ENCODE results near the gene RNF126.
"Not testable (repeated sequence)": the region's sequence is repeated elsewhere in the genome, so short reads cannot be mapped to it uniquely, and the experiment has no call there.

Gene RNF126

GRCh38 chr19:678791-679388, 15.9 kb upstream of the RNF126 start:
- no peak for FAIRE-seq
- no peak for DNase-seq (ENCODE audit: insufficient read length, low spot score)
- TF ChIP-seq POLR2A (IDR thresholded peaks at IDR 0.05; ENCODE audit: low read depth, low read length) (no peak), PAX5 (IDR thresholded peaks at IDR 0.05; ENCODE audit: insufficient read depth, low read length, severe bottlenecking) (no peak), TAF1 (IDR thresholded peaks at IDR 0.05; ENCODE audit: low read depth, low read length) (no peak), POLR2AphosphoS5 (IDR thresholded peaks at IDR 0.05; ENCODE audit: low read depth, low read length) (no peak)

DNA sequence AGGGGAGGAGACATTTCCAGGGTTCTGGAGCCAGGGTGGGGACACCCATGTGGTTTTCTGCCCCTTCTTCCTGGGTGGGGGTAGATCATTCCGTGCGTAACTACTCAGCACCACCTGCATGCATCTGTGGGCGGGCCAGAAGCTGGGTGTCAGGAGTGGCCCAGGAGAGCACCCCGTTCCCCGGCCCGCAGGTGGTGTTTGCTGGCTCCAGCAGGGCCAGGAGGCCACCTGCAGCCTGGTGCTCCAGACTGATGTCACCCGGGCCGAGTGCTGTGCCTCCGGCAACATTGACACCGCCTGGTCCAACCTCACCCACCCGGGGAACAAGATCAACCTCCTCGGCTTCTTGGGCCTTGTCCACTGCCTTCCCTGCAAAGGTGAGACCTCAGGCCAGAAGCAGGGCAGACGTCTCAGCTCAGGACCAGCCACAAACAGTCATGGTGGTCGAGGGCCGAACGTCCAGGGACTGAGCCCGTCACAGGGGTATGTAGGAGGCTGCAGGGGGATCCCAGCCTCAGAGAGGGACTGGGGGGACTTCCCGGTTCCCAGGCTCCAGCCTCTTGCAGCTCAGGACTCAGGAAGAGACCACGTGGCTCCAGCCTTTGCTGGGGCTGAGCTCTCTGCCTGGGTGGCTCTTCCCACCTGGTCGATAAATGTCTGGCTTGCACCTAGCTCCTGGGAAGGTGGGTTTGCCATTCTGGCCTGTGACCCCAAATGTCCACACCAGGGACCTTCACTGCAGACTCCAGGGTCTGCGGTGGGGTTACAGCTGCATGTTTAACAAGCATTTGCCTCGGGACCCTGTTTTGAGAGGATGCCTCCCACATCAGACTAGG, 14.8 kb upstream of the RNF126 start:
- no peak for FAIRE-seq
- TF ChIP-seq TAF1 (IDR thresholded peaks at IDR 0.05; ENCODE audit: low read depth, low read length): no peak
- no peak for TF ChIP-seq POLR2AphosphoS5 (IDR thresholded peaks at IDR 0.05; ENCODE audit: low read depth, low read length)
- no peak for TF ChIP-seq POU2F2 (IDR thresholded peaks at IDR 0.05; ENCODE audit: low read depth, low read length)
- no peak for TF ChIP-seq PAX5 (IDR thresholded peaks at IDR 0.05; ENCODE audit: insufficient read depth, low read length, severe bottlenecking)
- no peak for DNase-seq (ENCODE audit: insufficient read length, low spot score)

DNA sequence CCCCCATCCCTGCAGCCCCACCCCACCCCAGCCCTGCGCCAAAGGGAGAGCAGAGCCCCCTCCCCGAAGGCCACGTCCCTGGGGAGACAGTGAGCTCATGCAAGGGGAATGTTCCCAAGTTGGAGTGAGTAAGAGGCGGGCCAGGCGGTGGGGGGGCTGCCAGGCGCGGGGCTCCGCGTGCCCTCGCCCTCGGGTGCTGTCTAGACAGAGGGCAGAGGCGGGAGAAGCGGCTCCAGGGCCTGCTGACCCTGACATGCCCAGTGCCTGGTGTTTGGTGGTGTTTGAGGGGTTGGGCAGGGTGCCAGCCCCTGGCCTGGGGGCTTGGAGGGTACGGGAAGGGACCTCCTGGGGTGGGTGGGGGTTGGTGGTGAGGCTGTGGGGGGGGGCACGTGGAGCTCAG, 14.2 kb upstream of the RNF126 start:
- FAIRE-seq (no peak), DNase-seq (ENCODE audit: insufficient read length, low spot score) (no peak)
- no peak for TF ChIP-seq PAX5 (IDR thresholded peaks at IDR 0.05; ENCODE audit: insufficient read depth, low read length, severe bottlenecking)
- TF ChIP-seq SPI1 (IDR thresholded peaks at IDR 0.05; ENCODE audit: low read depth, low read length): no peak
- TF ChIP-seq POLR2A (IDR thresholded peaks at IDR 0.05; ENCODE audit: low read depth, low read length): no peak
- no peak for TF ChIP-seq TAF1 (IDR thresholded peaks at IDR 0.05; ENCODE audit: low read depth, low read length)
- no peak for TF ChIP-seq POU2F2 (IDR thresholded peaks at IDR 0.05; ENCODE audit: low read depth, low read length)
- no peak for TF ChIP-seq POLR2AphosphoS5 (IDR thresholded peaks at IDR 0.05; ENCODE audit: low read depth, low read length)

- TF ChIP-seq SPI1 (IDR thresholded peaks at IDR 0.05; ENCODE audit: low read depth, low read length) (no peak), PAX5 (IDR thresholded peaks at IDR 0.05; ENCODE audit: insufficient read depth, low read length, severe bottlenecking) (no peak), POLR2AphosphoS5 (IDR thresholded peaks at IDR 0.05; ENCODE audit: low read depth, low read length) (no peak), TAF1 (IDR thresholded peaks at IDR 0.05; ENCODE audit: low read depth, low read length) (no peak), POU2F2 (IDR thresholded peaks at IDR 0.05; ENCODE audit: low read depth, low read length) (no peak), POLR2A (IDR thresholded peaks at IDR 0.05; ENCODE audit: low read depth, low read length) (no peak)
- DNase-seq (ENCODE audit: insufficient read length, low spot score): no peak
- FAIRE-seq: no peak
Measured at GRCh38 chr19:676339-677105, 13.5 kb upstream of the RNF126 start, which contains the start of gene FSTL3. Gene FSTL3, plus strand, starts transcription at chr19:676392. Its CDS starts 32 bp downstream, at chr19:676424.

GRCh38 chr19:676007-676338, 13.0 kb upstream of the RNF126 start:
- FAIRE-seq: no peak
- no peak for TF ChIP-seq POLR2AphosphoS5 (IDR thresholded peaks at IDR 0.05; ENCODE audit: low read depth, low read length)
- no peak for TF ChIP-seq POLR2A (IDR thresholded peaks at IDR 0.05; ENCODE audit: low read depth, low read length)
- TF ChIP-seq POU2F2 (IDR thresholded peaks at IDR 0.05; ENCODE audit: low read depth, low read length): no peak
- TF ChIP-seq SPI1 (IDR thresholded peaks at IDR 0.05; ENCODE audit: low read depth, low read length): no peak
- no peak for TF ChIP-seq TAF1 (IDR thresholded peaks at IDR 0.05; ENCODE audit: low read depth, low read length)
- TF ChIP-seq PAX5 (IDR thresholded peaks at IDR 0.05; ENCODE audit: insufficient read depth, low read length, severe bottlenecking): no peak
- no peak for DNase-seq (ENCODE audit: insufficient read length, low spot score)

GRCh38 chr19:674282-675151, 11.5 kb upstream of the RNF126 start:
- FAIRE-seq (no peak), DNase-seq (ENCODE audit: insufficient read length, low spot score) (no peak)
- TF ChIP-seq POLR2A (IDR thresholded peaks at IDR 0.05; ENCODE audit: low read depth, low read length) (no peak), POU2F2 (IDR thresholded peaks at IDR 0.05; ENCODE audit: low read depth, low read length) (no peak), TAF1 (IDR thresholded peaks at IDR 0.05; ENCODE audit: low read depth, low read length) (no peak), PAX5 (IDR thresholded peaks at IDR 0.05; ENCODE audit: insufficient read depth, low read length, severe bottlenecking) (no peak), POLR2AphosphoS5 (IDR thresholded peaks at IDR 0.05; ENCODE audit: low read depth, low read length) (no peak), SPI1 (IDR thresholded peaks at IDR 0.05; ENCODE audit: low read depth, low read length) (no peak)

DNA sequence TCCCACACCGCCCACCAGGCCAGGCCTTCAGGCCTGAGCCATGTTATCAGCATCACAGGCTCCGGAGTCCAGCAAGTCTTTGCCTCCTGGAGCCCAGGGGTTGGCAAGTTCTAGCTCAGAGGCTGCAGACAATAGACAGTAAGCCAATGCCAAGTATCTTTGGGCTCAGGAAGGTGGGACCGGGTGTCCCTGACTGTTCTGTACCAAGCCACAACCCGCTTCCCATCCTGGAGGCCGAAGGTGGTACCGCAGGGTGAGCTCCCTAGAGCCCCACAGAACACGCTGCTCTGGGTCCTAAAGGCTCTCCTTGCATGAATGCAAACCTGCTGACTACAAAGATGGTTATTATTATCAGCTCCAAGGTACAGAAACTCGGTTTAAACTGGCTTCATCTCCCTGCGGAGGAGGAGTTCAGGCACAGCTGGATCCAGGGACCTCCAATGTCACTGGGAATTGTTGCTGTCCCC, 7.6 kb upstream of the RNF126 start:
- no peak for DNase-seq (ENCODE audit: insufficient read length, low spot score)
- FAIRE-seq: no peak
- no peak for TF ChIP-seq POLR2A (IDR thresholded peaks at IDR 0.05; ENCODE audit: low read depth, low read length)
- TF ChIP-seq TAF1 (IDR thresholded peaks at IDR 0.05; ENCODE audit: low read depth, low read length): no peak
- TF ChIP-seq POU2F2 (IDR thresholded peaks at IDR 0.05; ENCODE audit: low read depth, low read length): no peak
- TF ChIP-seq PAX5 (IDR thresholded peaks at IDR 0.05; ENCODE audit: insufficient read depth, low read length, severe bottlenecking): no peak
- no peak for TF ChIP-seq POLR2AphosphoS5 (IDR thresholded peaks at IDR 0.05; ENCODE audit: low read depth, low read length)
- TF ChIP-seq SPI1 (IDR thresholded peaks at IDR 0.05; ENCODE audit: low read depth, low read length): no peak

DNA sequence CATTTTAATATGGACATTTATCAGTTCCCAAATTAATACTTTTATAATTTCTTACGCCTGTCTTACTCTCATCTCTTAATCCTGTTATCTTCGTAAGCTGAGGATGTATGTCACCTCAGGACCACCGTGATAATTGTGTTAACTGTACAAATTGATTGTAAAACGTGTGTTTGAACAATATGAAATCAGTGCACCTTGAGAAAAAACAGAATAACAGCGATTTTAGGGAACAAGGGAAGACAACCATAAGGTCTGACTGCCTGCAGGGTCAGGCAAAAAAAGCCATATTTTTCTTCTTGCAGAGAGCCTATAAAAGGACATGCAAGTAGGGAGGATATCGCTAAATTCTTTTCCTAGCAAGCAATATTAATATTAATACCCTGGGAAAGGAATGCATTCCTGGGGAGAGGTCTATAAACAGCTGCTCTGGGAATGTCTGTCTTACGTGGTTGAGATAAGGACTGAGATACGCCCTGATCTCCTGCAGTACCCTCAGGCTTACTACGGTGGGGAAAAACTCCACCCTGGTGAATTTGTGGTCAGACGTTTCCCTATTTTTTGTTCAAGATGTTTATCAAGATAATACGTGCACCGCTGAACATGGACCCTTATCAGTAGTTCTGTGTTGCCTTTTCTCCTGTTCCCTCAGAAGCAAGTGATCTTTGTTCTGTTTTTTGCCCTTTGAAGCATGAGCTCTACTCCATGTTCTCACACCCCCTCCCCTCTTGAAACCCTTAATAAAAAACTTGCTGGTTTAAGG, 5.8 kb upstream of the RNF126 start:
- DNase-seq (ENCODE audit: insufficient read length, low spot score); FAIRE-seq: not testable (repeated sequence)

DNA sequence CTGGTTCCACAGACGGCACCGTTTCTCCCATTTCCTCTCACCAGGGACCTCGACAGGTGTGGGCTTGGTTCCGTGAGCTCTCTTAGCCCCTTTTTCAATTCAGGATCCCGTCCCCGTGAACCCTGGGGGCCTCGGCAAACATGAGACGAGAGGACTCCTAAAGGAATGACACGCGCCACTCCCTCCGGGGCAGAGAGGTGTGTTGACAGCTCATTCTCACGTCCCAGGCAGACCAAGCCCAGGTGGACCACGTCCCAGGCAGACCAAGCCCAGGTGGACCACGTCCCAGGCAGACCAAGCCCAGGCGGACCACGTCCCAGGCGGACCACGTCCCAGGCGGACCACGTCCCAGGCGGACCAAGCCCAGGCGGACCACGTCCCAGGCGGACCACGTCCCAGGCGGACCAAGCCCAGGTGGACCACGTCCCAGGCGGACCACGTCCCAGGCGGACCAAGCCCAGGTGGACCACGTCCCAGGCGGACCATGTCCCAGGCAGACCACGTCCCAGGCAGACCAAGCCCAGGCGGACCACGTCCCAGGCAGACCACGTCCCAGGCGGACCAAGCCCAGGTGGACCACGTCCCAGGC, 4.1 kb upstream of the RNF126 start:
- not testable (repeated sequence) for FAIRE-seq

More for the DNA sequence above, 4.1 kb upstream of the RNF126 start:
- not testable (repeated sequence) for DNase-seq (ENCODE audit: insufficient read length, low spot score)
